ENCODE measurements around the gene PRSS58.

PRSS58 gene

DNA sequence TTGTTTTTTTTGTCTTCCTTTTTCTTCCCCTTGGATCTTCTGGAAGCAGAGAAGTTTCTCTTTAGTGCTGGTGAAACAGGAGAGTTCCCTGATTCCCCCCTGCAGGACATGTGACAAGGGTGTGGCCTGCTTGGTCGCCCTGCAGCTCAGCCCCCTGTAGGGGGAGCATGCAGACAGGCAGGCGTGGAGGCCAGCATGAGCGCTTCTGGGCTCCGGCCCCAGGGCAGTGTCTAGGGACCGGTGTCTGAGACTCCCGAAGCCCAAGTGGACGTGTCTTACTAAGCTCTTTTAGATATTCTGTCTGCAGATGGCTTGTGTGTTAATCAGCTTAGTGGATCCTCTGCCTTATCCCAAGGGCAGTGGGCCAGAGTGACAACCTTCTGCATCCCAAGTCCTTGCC is 26.1 kb downstream of the PRSS58 start:
- H3K4me3 ChIP-seq (ENCODE audit: low read depth, low read length), result no peak overlapping the region
- DNase-seq (ENCODE audit: low read depth), result no peak

DNA sequence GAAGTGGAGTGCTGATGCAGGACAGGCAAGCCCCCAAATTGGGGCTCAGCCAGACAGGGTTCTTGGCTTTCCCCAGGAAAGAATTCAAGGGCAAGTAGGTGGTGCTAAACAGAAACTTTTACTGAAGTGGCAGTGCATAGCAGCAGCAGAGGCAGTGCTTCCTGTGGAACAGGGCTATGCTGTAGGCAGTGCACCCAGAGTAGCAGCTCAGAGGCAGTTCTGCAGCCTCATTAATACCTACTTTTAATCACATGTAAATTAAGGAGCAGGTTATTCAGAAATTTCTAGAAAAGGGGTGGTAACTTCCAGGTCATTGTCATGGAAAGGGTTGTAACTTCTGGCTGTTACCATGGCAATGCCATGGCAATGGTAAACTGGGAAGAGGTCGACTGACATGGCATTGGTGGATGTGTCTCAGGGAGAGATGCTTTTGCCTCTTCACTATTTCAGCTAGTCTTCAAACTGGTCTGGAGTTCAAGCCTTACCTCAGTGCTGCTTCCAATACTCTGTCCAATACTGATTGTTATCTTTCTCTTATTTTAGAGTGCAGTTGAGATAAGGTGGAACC is 29.2 kb downstream of the PRSS58 start:
- no peak for DNase-seq (ENCODE audit: low read depth)
- H3K4me3 ChIP-seq (ENCODE audit: low read depth, low read length), result no peak overlapping the region

Measured in skeletal muscle cell (primary cell).